HFFc6 (cell line): ENCODE results near the gene SLC9B1. TPM values are rescaled to one million over a fixed set of nuclear protein-coding genes. Genes with fewer than 3 reads are reported as not detected.

ENCODE experiments used
- DNase-seq: peaks from one replicate; pipeline ENCODE4 v3.0.0-alpha.2; 2018
- H3K27ac Mint-ChIP-seq: 2 replicates; pipeline ENCODE4 v1.8.0; 2020; ENCODE audit warnings: mild to moderate bottlenecking, mixed read lengths
- H3K27me3 Mint-ChIP-seq: 2 replicates; pipeline ENCODE4 v1.8.0; 2021; ENCODE audit warnings: mild to moderate bottlenecking, moderate library complexity, mixed read lengths; ENCODE audit not compliant: insufficient read depth
- H3K36me3 Mint-ChIP-seq: 2 replicates; pipeline ENCODE4 v1.8.0; 2021; ENCODE audit warnings: low read depth, mixed read lengths
- H3K4me1 Mint-ChIP-seq: 2 replicates; pipeline ENCODE4 v1.8.0; 2020; ENCODE audit warnings: low read depth, mixed read lengths
- H3K4me3 Mint-ChIP-seq: 2 replicates; pipeline ENCODE4 v1.8.0; 2020; ENCODE audit warnings: mild to moderate bottlenecking, moderate library complexity, mixed read lengths
- H3K9me3 Mint-ChIP-seq: 2 replicates; pipeline ENCODE4 v1.8.0; 2020; ENCODE audit warnings: mild to moderate bottlenecking, mixed read lengths
- total RNA-seq, 6 experiments: library from RNA; stranded (reverse); fragmentation: NEBNext Ultra II Directional; extraction: Animal tissue kit (Norgen Biotek cat#: 25700); gene quantifications; 2 replicates in 1 of 6; 3 replicates in 5 of 6; pipeline ENCODE4 v1.2.3, GENCODE V29; 2021
- TF ChIP-seq, protein P1 (sequence below): fragments of 200-600 bp; sonication (generic); IDR thresholded peaks from 2 replicates; pipeline ENCODE4 v1.5.0; 2021; ENCODE audit warnings: antibody characterized with exemption, mild to moderate bottlenecking

Gene SLC9B1
- total RNA-seq, 6 experiments from 2014 or later = 0.09 to 0.36 (median 0.23) TPM

DNA sequence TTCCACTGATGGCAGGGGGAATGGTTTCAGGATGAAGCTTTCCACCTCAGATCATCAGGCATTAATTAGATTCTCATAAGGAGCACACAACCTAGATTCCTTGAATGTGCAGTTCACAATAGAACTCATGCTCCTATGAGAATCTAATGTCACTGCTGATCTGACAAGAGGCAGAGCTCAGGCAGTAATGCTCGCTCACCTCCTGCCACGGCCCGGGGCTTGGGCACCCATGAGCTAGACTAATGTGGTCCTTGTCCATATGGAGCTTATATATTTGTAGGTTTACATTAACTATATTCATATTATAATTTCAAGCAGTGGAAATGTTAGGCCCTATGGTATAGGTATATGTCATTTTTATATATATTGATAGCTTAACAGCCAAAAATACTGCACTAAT is 32.6 kb upstream of the SLC9B1 start:
- TF ChIP-seq, protein P1, sequence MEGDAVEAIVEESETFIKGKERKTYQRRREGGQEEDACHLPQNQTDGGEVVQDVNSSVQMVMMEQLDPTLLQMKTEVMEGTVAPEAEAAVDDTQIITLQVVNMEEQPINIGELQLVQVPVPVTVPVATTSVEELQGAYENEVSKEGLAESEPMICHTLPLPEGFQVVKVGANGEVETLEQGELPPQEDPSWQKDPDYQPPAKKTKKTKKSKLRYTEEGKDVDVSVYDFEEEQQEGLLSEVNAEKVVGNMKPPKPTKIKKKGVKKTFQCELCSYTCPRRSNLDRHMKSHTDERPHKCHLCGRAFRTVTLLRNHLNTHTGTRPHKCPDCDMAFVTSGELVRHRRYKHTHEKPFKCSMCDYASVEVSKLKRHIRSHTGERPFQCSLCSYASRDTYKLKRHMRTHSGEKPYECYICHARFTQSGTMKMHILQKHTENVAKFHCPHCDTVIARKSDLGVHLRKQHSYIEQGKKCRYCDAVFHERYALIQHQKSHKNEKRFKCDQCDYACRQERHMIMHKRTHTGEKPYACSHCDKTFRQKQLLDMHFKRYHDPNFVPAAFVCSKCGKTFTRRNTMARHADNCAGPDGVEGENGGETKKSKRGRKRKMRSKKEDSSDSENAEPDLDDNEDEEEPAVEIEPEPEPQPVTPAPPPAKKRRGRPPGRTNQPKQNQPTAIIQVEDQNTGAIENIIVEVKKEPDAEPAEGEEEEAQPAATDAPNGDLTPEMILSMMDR = no peak
- Mint-ChIP-seq H3K4me1 (peaks cover 14% of the 10 kb centered on the region), H3K27me3 (no peaks in the 10 kb centered on the region), H3K9me3 (no peaks in the 10 kb centered on the region), H3K4me3 (no peak overlapping the region), H3K27ac (no peak overlapping the region), H3K36me3 (no peaks in the 10 kb centered on the region; the same call in 1 of the 2 replicates)
- DNase-seq = no peak

GRCh38 chr4:103050736-103051436 is 31.4 kb upstream of the SLC9B1 start:
- Mint-ChIP-seq H3K27me3 (no peaks in the 10 kb centered on the region), H3K27ac (peak overlapping the region; percentile 29; the same call in 1 of the 2 replicates)

DNA sequence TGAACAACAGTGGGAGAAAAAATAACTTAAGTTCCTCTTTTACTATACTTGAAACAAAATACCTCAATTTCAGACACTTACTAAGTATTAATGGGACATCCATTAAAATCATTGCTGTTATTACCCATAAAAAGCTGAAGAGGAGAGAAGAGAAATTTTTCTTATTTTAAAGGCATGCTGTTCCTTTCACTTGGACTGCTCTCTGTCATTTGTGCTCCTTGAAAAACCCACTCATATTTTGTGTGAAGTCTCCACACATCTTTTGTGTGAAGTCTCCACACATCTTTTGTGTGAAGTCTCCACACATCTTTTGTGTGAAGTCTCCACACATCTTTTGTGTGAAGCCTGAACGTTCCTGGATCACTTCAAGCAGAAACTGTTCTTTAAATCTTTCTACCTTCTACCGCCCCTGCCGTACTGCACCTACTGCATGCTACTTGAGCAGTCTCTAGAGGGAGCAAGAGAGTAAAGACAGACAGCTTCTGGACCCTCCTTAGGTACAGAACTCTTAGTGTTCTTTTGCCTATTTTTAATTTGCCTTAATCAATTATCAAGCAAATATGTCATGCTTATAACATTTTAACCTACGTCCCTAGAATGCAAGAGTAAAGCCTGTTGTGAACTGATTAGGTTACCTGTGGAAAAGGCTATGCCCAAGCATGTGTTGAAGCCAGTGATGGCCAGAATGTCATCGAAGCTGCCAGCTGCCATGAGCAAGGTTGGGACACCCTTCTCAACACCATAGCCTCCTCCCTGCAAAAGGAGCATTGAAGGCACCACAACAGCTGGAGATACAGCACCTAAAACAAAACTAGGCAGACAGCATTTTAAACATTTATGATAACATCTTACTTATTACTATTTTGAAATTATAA is 27.1 kb upstream of the SLC9B1 start:
- Mint-ChIP-seq H3K27ac (no peak overlapping the region), H3K4me1 (peaks cover 11% of the 10 kb centered on the region), H3K4me3 (no peak overlapping the region), H3K36me3 (no peaks in the 10 kb centered on the region; the same call in none of the 2 replicates), H3K9me3 (no peaks in the 10 kb centered on the region), H3K27me3 (no peaks in the 10 kb centered on the region)
- peak; percentile 41 for DNase-seq
- TF ChIP-seq, protein P1 = peak; percentile 79

More at GRCh38 chr4:103050736-103051436, 31.4 kb upstream of the SLC9B1 start:
- TF ChIP-seq, protein P1 = no peak
- Mint-ChIP-seq H3K36me3 (no peaks in the 10 kb centered on the region; the same call in none of the 2 replicates), H3K4me3 (peak overlapping the region; percentile 6; the same call in 1 of the 2 replicates), H3K4me1 (peaks cover 14% of the 10 kb centered on the region), H3K9me3 (no peaks in the 10 kb centered on the region)
- DNase-seq = no peak

DNA sequence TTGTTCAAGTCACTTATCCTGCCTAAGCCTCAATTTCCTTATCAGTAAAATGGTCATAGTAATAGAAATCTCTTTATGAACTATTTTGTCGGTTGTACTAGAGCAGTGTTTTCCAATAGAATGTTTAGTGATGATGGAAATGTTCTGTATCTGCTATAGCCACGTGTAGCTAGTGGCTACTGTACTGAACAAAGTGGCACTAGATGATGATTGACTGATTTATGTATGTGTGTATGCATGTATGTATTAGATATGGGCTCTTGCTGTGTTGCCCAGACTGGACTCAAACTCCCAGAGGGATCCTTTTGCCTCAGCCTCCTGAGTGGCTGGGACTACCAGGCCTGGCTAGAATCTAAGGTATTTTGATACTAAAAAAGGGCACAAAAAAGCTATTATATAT is 24.7 kb upstream of the SLC9B1 start:
- no peak overlapping the region for H3K27ac Mint-ChIP-seq
- no peak for DNase-seq
- no peaks in the 10 kb centered on the region; the same call in none of the 2 replicates for H3K36me3 Mint-ChIP-seq
- TF ChIP-seq, protein P1 = no peak
- no peaks in the 10 kb centered on the region for H3K27me3 Mint-ChIP-seq
- H3K9me3 Mint-ChIP-seq = no peaks in the 10 kb centered on the region
- no peaks in the 10 kb centered on the region for H3K4me1 Mint-ChIP-seq
- no peak overlapping the region for H3K4me3 Mint-ChIP-seq

DNA sequence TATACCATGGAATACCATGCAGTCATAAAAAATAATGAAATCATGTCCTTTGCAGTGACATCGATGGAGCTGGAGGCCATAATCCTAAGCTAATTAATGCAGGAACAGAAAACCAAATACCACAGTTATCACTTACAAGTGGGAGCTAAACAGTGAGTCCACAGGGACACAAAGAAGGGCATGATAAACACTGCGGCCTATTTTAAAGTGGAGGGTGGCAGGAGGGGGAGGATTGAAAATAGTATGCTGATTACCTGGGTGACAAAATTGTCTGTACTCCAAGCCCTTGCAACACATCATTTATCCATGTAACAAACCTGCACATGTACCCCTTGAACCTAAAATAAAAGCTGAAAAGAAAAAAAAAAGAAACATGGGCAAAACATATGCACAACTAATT is 16.7 kb upstream of the SLC9B1 start:
- TF ChIP-seq, protein P1 = no peak
- H3K4me3 Mint-ChIP-seq = no peak overlapping the region
- H3K36me3 Mint-ChIP-seq = peaks cover 12% of the 10 kb centered on the region
- H3K4me1 Mint-ChIP-seq = no peaks in the 10 kb centered on the region
- no peak overlapping the region for H3K27ac Mint-ChIP-seq
- DNase-seq = no peak
- no peaks in the 10 kb centered on the region for H3K27me3 Mint-ChIP-seq
- H3K9me3 Mint-ChIP-seq = no peaks in the 10 kb centered on the region
